GM19328 (cell line): ENCODE data around the gene ATRIP.

ENCODE experiments used
- ATAC-seq: cut with Tn5 transposase; IDR thresholded peaks from one replicate; pipeline ENCODE4 v1.9.1; 2021; ENCODE audit warnings: mild to moderate bottlenecking, moderate library complexity; ENCODE audit not compliant: unreplicated experiment

ATRIP gene

DNA sequence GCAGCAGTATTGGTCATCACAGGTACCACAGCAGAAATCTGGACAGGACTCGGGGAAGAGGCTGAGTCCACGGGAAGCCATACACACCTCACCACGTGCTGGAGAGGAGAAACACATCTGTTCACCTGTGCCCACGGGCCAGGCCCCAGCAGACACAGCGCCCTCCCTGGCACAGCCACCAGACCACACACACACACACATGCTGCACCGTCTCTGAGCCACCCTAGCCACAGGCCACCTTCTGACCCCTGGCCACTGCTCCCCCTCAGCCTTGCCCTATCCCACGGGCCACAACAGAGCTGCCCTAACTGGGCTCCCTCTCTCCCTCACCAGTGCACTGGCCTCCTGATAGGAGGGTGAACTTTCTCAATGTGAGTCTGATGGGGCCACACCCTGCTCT lies 54.7 kb downstream of the ATRIP start:
- ATAC-seq = no peak

DNA sequence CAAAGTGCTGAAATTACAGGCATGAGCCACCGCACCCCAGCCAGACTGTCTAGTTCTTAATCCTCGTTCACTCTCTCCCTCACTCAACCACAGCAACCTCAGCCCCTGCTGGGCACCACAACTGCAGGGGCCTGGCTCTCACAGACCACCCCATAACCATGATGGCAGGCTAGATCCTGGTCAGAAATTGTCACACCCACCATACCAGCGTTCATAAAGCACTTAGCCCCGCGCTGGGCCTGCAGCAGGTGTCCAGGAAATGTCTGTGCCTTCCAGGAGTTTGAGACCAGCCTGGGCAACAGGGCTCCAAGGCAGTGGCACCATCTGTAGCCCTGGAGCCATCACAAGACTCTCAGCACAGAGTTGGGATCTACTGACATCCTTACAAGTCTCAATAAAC lies 55.6 kb downstream of the ATRIP start:
- no peak for ATAC-seq

DNA sequence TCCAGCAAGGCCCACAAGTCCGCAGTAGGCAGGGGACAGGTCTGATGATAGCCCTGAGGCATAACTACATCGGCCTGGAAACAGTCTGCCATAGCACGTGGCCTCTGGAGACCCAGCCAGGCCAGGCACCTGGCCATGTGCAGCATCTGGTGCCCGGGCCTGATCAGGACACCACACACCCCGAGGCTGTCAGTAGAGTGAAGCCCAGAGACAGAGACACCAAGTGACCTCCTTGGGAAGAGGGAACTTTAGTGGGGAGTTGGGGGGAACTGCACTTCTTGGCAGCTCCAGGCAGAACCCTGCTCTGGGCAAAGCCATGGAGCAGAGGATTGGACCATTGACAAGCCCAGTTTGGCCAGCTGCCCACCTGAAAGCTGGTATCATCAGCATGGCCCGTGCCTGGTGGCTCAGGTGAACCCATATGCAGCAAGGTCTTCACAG lies 56.2 kb downstream of the ATRIP start:
- ATAC-seq = no peak

DNA sequence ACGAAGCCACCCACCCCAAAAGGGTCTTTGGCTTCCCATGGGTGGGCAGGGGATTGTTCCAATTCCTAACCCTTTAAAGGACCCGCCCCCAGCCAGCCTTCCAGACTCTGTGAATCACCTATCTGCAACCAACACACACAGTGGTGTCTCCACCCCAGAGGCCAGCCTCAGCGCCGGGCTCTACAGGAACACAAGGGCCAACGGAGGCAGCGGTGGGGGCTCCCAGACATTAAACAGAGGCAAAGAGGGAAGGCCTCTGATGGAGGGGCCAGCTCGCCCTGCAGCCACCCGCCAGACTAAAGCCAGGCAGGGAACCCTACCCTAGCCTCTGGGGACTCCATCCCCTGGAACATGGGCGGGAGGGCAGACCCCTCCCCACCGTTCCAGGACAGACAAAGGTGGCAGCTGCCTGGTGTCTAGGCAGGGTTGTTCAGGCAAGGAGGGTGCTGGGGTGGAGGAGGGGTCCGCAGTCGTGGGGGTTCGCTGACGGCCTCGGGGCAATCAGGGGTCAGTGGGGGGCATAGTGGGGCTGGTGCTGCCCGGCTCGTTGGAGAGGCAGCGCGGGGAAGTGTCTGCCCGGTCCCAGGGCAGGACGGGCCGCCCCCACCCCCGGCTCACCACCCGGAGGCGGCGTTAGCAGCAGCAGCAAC lies 57.0 kb downstream of the ATRIP start:
- ATAC-seq = no peak

DNA sequence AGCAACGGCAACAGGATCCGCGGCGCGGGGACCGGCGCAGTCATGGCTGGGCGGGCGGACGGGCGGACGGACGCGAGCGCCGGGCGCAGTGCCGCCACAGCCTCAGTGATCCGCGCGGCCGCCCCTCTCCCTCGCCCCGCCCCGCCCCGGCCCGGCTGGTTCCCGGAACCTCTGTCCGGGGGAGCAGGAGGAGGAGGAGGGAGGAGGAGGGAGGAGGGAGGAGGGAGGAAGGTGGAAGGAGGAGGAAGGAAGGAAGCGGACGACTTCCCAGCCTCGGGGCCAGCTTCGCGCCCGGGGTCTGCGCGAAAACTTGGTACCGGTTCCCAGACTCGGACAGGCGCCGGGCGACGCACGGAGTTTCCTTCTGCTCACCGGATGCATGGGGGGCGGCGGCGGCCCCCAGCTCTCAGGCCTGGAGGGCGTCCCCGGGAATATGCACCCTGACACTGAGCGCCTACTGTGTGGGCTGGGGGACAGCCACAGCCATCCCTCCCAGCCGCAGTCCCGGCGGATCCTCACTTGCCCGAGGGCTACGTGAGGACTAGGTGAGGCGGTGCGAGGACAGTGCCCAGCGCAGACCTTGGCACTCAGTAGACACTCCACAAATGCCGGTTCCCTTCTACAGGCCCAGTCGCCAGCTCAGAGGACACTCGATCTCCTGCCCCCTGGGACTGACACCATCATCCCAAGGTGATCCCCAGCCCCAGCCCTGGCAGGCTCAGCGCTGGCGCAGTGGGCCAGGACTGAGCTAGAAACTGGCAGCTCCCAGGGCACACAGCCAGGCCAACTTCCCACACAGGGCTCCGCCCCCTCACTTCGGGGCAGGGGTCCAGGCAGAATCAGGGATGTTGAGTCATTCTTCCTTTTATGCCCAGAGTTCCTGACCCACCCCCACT lies 57.8 kb downstream of the ATRIP start, which contains the start of gene SHISA5:
TSS of gene SHISA5 (minus strand) at position 124 of the 896 bp plus-strand sequence. CDS start at position 44, 80 bp downstream.
- no peak for ATAC-seq

DNA sequence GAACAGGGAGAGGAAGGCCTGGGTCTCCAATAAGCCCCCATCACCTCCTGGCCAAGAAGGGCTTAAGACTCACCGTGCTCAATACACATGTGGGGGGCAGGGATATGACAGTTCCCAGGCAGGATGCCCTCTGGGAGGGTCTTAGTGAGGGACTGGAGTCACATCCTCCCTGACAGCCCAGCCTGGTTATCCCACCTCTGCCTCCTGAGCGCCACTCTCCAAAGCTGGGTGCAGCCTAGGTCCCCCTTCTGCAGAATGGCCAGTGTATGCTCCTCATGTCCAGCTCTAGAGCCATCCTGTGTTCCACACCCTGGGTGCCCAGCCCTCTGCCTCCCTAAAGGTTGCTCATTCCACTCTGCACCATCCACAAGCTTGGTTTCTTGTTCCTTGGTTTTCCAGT lies 58.6 kb downstream of the ATRIP start:
- no peak for ATAC-seq

DNA sequence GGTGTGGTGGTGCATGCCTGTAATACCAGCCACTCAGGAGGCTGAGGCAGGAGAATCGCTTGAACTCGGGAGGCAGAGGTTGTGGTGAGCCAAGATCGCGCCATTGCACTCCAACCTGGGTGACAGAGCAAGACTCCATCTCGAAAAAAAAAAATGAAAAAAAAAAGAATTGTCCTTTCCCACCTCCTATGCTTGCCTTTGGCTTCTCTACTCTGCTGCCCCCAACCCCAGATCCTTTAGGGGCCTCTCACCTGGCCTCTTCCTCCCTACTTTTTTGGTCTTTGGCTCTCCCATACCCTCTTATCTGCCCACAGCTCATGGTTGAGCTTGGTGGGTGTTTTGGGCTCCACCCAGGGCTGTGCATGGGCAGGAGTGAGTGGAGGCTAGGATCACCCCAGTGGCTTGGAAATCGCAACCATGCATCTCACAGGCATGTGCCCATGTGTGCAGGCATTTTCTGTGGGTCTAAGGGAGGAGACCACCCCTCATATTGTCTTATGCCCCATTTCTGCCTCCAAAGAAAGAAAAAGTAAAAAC lies 59.5 kb downstream of the ATRIP start:
- no peak for ATAC-seq

DNA sequence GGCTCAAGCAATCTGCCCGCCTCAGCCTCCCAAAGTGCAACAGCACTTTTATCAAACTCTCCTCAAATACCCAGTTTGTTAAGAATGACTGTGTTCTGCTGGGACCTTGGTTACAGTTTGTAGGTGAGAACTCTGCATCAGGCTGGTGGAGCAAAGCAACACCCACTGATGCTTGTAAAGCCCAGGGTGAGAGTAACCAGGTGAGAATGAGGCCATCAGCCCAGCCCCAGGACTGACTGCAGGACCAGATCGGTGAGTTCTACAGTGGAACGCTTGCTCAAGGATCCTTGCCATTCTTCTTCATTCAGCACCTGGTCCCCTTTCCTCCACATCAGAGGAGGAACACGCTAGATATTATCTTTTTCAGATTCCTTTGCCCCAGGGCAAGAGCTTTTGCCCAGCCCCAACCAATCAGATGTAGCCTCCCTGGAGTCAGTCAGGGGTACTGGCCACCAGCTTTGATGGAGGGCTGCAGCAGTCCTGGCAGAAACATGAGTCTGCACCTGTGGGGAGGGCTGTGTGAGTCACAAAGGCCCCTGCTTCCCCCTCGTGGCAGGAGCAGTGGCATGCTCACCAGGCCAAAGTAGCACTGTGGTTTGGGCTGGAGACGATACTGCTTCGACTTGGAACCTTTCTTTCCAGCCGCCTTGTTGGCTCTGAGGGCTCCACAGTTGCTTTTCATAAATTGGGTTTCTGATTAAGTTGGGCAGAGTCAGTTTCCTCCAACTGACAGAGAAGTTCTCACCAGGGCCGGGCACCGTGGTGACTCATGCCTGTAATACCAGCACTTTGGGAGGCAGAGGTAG lies 60.9 kb downstream of the ATRIP start:
- no peak for ATAC-seq

DNA sequence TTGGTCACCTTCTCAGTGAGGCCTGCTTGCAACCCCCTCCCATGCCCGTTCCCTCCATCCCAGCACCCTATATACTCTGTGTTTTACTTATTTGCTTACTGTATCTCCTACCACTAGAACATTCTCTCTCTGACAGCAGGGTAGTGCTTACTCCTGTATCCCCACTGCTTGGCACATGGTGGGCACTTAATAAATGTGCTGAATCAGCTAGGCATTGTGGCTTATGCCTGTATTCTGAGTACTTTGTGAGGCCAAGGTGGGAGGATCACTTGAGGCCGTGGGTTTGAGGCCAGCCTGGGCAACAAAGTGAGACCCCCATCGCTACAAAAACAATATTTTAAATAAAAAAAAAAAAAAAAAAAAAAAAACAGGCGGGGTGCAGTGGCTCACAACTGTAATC lies 65.0 kb downstream of the ATRIP start:
- no peak for ATAC-seq

DNA sequence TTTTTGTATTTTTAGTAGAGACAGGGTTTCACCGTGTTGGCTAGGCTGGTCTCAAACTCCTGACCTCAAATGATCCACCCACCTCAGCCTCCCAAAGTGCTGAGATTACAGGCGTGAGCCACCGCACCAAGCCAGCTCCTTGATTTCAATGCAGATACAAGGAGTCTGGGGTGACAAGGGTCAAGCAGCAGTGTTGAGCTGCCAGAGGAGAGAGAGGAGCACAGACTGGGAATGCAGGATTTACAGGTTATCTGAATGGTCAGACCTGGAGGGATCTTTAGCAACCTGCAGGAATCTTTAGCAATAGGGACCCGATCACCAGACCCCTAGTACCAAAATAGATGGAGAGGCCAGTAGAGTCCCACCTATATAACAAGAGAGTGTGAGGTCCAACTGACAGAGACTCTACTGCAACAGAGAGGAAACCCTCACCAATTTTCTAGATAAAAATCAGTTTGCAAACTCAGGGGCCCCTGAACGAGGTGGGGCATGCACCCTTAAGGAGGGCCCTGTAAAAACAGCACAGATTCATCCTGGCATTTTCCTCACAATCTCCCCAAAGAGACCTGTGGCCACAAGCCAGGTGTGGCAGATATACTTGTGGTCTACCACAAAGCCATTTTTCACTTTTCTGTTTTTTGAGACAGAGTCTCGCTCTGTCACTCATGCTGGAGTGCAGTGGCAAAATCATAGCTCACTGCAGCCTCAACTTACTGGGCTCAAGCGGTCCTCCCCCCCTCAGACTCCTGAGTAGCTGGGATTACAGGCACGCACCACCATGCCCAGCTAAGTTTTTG lies 68.1 kb downstream of the ATRIP start:
- ATAC-seq = no peak
